HG02610 (cell line): Measurements from ENCODE around the gene NR6A1.

ENCODE experiments used
- ATAC-seq: cut with Tn5 transposase; IDR thresholded peaks from one replicate; pipeline ENCODE4 v1.9.1; 2021; ENCODE audit warnings: mild to moderate bottlenecking, moderate library complexity; ENCODE audit not compliant: unreplicated experiment

NR6A1 gene

DNA sequence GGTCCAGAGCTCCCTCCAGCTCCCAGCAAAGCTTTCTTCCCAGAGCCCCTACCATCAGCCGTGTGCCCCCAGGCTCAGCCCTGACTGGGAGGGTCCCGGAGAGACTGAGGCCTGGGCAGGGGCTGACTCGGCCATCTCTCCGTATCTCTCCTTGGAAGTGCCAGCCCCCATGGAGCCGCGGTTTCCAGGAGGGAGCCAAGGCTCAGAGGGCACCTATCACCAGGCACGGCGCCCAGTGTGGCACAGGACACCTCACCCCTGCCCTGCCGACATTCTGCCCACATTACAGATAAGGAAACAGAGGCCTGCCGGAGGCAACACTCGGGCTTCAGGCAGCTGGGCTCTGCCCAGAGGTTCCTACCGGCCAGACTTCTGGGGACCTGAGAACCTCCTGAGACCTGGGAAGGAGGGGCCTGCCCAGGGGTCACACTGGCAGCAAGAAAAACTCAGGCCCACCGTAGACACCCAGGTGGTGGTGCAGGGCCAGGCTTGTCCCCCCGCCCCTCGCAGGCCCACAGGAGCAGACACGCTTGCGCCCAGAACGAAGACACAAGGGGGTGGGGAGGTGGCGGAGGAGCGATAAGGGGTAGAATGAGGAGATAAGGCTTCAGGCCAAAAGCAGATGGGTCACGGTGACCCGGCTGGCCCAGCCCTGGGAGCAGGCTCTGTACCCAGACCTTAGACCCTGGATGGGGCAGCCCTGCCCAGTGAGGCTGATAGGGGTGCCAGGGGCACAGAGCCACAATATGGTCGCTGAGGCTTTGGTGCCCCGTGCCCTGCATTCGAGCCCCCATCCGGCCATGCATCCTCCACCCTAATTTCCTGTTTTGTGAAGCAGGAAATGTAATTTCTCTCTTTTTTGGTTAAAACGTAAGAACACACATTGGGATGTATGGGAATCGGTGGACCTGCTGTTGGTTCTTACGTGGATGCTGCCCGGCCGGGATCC, 275.7 kb downstream of the NR6A1 start:
- no peak for ATAC-seq

- ATAC-seq: no peak
Observed at GRCh38 chr9:124493794-124494479, 277.2 kb downstream of the NR6A1 start.

GRCh38 chr9:124493218-124493617, 277.9 kb downstream of the NR6A1 start:
- no peak for ATAC-seq

DNA sequence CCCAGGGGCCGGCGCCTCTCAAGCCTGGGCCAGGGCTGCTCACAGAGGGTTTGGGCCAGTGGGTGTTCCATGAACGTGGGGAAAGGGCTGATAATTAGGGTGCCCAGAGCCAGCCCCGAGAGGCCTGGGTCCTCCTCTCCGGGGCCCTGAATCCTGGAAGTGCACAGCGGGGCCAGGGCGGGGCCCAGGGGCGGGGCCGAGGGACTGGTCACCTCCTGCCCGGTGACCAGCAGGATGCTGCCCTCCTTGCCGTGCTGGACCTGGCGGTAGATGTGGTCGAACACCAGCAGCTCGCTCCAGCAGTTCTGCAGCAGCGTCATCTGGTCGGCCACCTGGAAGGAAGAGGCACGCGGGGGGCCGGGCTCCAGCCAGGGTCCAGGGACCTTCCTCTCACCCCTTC, 278.3 kb downstream of the NR6A1 start:
- no peak for ATAC-seq

GRCh38 chr9:124491049-124491975, 279.8 kb downstream of the NR6A1 start:
- no peak for ATAC-seq

DNA sequence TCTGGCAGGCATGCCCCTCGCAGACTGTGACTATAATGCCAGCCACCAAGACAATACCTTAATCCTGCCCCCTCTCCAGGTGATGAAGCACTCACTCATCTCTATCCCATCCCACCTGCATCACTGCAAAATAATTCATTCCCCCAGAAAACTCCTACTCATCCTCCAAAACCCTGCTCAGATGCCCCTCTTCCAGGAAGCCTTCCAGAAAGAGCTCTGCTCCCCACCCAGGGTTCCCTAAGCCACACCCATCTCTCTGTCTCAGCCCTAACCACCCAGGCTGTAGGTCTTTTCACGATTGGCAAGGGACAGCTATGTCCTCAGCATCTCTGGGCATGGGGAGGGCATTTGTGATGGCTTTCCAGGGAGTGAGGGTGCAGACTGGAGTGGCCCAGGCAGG, 281.1 kb downstream of the NR6A1 start:
- no peak for ATAC-seq

GRCh38 chr9:124489222-124489621, 281.9 kb downstream of the NR6A1 start:
- ATAC-seq: no peak

GRCh38 chr9:124488641-124489210, 282.4 kb downstream of the NR6A1 start:
- no peak for ATAC-seq

- ATAC-seq: no peak
Observed at GRCh38 chr9:124487260-124488182, 283.6 kb downstream of the NR6A1 start.

GRCh38 chr9:124486778-124487259, 284.3 kb downstream of the NR6A1 start:
- no peak for ATAC-seq

DNA sequence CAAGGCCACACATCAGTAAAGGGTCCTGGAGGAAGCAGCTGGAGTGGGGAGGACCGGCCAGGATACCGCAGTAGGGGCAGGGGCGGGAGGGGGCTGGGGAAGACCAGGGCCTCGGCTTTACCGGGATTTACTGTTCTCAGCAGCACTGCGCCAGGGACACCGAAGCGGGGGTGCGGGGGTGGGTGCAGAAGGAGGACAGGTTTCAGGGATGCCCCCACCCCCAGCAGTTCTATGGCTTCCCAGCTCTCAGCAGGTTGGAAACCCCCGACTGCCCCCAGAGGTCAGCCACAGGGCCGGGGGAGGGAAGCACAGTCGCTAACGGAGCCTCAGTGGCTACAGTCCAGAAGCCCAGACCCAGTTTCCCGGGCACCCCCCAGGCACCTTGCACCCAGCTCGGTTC, 285.2 kb downstream of the NR6A1 start:
- no peak for ATAC-seq

- ATAC-seq: no peak
Observed at GRCh38 chr9:124485201-124485600, 285.9 kb downstream of the NR6A1 start.

DNA sequence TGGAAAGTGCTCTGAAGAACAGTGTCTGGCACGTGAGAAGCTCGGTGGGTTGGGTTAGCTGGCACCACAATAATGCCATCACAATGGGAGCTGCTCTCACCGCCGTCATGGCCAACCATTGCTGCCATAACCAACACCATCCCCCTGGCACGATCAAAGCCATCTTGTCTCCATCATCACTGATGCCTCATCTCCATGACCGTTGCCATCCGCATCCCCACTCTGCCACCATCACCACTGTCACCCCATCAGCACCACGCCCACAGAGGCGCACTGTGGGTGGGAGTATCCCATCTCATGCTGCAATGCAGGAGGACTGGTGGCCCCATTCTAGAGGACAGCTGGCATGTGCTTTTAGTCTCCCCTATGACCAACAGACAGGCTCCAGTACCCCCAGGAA, 287.6 kb downstream of the NR6A1 start:
- ATAC-seq: no peak

GRCh38 chr9:124482431-124483031, 288.6 kb downstream of the NR6A1 start:
- ATAC-seq: no peak

DNA sequence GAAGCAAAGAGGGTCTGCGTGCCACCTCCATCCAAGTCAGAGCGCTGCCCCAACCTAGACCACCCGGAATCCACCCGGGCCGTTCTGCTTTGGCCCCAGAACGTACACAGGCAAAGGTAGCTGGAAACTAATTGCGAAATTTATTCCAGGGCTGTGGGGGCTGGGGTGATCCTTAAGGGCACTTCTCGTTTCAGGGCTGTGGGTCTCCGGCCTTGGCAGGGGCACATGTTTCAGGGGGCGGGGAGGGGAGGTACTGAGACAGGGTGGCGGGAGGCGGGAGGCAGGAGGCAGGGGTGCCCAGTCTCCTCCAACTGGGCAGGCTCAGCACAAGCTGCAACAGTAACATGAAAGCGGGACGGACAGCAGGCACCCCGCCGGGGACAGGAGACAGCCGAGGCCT, 290.0 kb downstream of the NR6A1 start:
- ATAC-seq: no peak

DNA sequence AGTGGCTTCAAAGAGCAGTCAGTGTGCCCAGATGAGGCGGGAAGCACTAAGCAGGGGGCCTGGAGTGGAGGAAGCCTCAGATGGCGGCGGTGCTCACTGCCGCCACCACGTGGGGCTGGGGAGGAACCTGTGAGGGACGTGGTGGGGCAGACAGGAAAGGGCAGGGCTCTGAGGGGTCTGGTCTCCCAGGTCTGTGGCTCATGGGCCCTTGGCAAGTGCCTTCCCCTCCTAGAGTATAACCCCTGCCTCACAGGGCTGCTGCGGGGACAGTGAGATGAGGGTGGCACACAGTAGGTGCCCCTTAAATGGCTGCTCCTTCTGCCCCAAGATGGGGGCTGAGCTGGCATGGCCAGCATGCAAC, 290.5 kb downstream of the NR6A1 start:
- no peak for ATAC-seq

GRCh38 chr9:124479947-124480620, 291.0 kb downstream of the NR6A1 start:
- no peak for ATAC-seq

GRCh38 chr9:124479371-124479770, 291.7 kb downstream of the NR6A1 start:
- ATAC-seq: no peak

GRCh38 chr9:124478354-124478753, 292.8 kb downstream of the NR6A1 start:
- no peak for ATAC-seq
